GM21786 (cell line): ENCODE results near the gene MTX3.

ENCODE experiments used
- ATAC-seq: cut with Tn5 transposase; IDR thresholded peaks from one replicate; pipeline ENCODE4 v1.9.1; 2021; ENCODE audit not compliant: unreplicated experiment

MTX3 gene

GRCh38 chr5:79990598-79991507 lies at the start of gene MTX3:
MTX3 (minus strand) TSS chr5:79991262; CDS start chr5:79991238, 24 bp downstream.
- ATAC-seq = peak; percentile 89

- no peak for ATAC-seq
Observed at GRCh38 chr5:80039650-80040049, 48.6 kb upstream of the MTX3 start.

GRCh38 chr5:80037366-80037765 lies 46.3 kb upstream of the MTX3 start:
- ATAC-seq = peak; percentile 70

GRCh38 chr5:80036615-80037014 lies 45.6 kb upstream of the MTX3 start:
- ATAC-seq = no peak

GRCh38 chr5:80035839-80036238 lies 44.8 kb upstream of the MTX3 start:
- no peak for ATAC-seq

GRCh38 chr5:80034962-80035821 lies 44.1 kb upstream of the MTX3 start, which contains the start of gene THBS4:
THBS4 (plus strand) TSS chr5:80035348; CDS start chr5:80035538, 190 bp downstream.
- ATAC-seq = no peak

GRCh38 chr5:80034559-80034958 lies 43.5 kb upstream of the MTX3 start:
- no peak for ATAC-seq

GRCh38 chr5:80033513-80033912 lies 42.5 kb upstream of the MTX3 start:
- no peak for ATAC-seq

GRCh38 chr5:80031109-80031508 lies 40.0 kb upstream of the MTX3 start:
- no peak for ATAC-seq

- no peak for ATAC-seq
Observed at GRCh38 chr5:80026841-80027240, 35.8 kb upstream of the MTX3 start.

- ATAC-seq = no peak
Observed at GRCh38 chr5:80025069-80025468, 34.0 kb upstream of the MTX3 start.

- ATAC-seq = no peak
Observed at GRCh38 chr5:80010754-80011392, 19.8 kb upstream of the MTX3 start.

GRCh38 chr5:80008995-80009765 lies 18.1 kb upstream of the MTX3 start:
- ATAC-seq = no peak

GRCh38 chr5:80002677-80003076 lies 11.6 kb upstream of the MTX3 start:
- no peak for ATAC-seq

GRCh38 chr5:79999722-80000121 lies 8.7 kb upstream of the MTX3 start:
- ATAC-seq = no peak

- ATAC-seq = no peak
Observed at GRCh38 chr5:79992891-79993657, 2.0 kb upstream of the MTX3 start.

- peak; percentile 53 for ATAC-seq
Observed at GRCh38 chr5:79990205-79990597, 861 bp downstream of the MTX3 start.

GRCh38 chr5:79986260-79986659 lies 4.8 kb downstream of the MTX3 start:
- ATAC-seq = no peak

- ATAC-seq = no peak
Observed at GRCh38 chr5:79985288-79985687, 5.8 kb downstream of the MTX3 start.

GRCh38 chr5:79984363-79984762 lies 6.7 kb downstream of the MTX3 start:
- ATAC-seq = no peak
